SK-N-MC (cell line): Measurements from ENCODE around the gene DGKQ.
"Not testable (repeated sequence)": the region's sequence is repeated elsewhere in the genome, so short reads cannot be mapped to it uniquely, and the experiment has no call there.

ENCODE experiments used
- DNase-seq: peaks from one replicate; pipeline ENCODE4 v3.0.0-alpha.2; 2011; ENCODE audit warnings: low read depth, low spot score
- H3K27ac ChIP-seq: fragments of 200-600 bp; sonication (generic); 2 replicates; pipeline ENCODE4 v1.5.1; 2016; ENCODE audit warnings: mixed run types
- H3K36me3 ChIP-seq: fragments of 200-600 bp; sonication (generic); 2 replicates; pipeline ENCODE4 v1.6.1; 2017; ENCODE audit warnings: antibody characterized with exemption, low read length, mixed read lengths; ENCODE audit not compliant: insufficient read depth
- H3K4me3 ChIP-seq: fragments of 200-600 bp; sonication (generic); 2 replicates; pipeline ENCODE4 v1.5.1; 2016
- H3K9ac ChIP-seq: fragments of 200-600 bp; sonication (generic); 2 replicates; pipeline ENCODE4 v1.8.0; 2017; ENCODE audit warnings: mixed run types, mixed read lengths; ENCODE audit not compliant: insufficient read length
- H3K9me3 ChIP-seq: fragments of 200-600 bp; sonication (generic); 2 replicates; pipeline ENCODE4 v1.6.1; 2017; ENCODE audit warnings: low read depth, mild to moderate bottlenecking, antibody characterized with exemption, low read length, moderate library complexity, mixed read lengths
- EZH2 ChIP-seq: fragments of 200-600 bp; sonication (generic); IDR thresholded peaks from one replicate; pipeline ENCODE4 v1.6.1; 2017; ENCODE audit warnings: antibody characterized with exemption
- FOXP2 ChIP-seq: optimal IDR thresholded peaks from 2 replicates; pipeline ENCODE3; 2011; ENCODE audit warnings: mild to moderate bottlenecking, moderate library complexity; ENCODE audit not compliant: insufficient read depth; ENCODE audit errors: extremely low read length, control extremely low read depth
- POLR2AphosphoS5 ChIP-seq: IDR thresholded peaks from 2 replicates; pipeline ENCODE4 v1.6.1; 2012; ENCODE audit warnings: mild to moderate bottlenecking, low read depth, low read length, borderline replicate concordance

The DGKQ gene

DNA sequence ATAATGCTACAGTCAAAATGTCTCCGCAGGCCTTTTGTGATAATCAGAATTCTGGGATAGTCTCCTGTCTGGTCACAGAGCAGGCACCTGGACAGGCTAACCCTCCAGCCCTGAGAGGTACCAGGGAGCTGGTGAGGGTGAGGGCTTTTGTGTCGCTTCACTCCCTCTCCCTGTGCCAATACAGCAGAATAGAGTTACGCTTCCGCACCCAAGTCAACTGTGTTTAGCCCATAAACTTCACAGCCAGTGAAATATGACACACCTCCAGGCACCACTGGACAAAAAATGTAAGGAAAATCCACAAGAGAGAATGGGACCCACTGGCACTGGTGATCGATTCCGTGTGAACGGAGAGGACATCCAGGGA, 42.6 kb downstream of the DGKQ start:
- Histone ChIP-seq H3K36me3 (no peaks in the 10 kb centered on the region), H3K27ac (no peak overlapping the region), H3K4me3 (peak overlapping the region; percentile 90), H3K9me3 (no peaks in the 10 kb centered on the region), H3K9ac (peak overlapping the region; percentile 95)
- TF ChIP-seq FOXP2 (no peak), EZH2 (no peak), POLR2AphosphoS5 (no peak)
- DNase-seq: no peak

DNA sequence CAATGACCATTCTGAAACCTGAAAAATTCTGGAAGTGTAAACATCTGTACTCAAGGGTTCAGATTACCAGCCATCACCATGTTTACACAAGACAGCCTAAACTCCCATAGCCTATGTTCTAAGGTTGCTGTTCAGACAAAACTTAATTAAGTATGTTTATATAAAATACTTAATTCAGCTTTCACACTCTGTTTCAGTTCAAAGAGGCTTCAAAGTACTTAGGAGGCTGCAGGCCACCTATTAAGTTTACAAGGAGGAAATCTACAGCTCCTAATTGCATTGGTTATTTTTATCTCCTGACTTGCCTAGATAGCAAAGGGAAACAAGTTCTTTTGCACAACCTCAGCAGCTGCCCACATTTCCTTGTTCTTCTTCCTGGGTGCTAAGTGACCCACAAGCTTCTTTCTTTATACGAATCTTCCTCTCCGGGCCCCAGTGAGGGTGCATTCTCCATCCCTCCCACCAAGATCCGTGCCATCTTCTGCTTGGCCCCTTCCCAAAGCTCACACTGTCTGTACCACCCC, 43.3 kb downstream of the DGKQ start:
- Histone ChIP-seq H3K9ac (peak overlapping the region; percentile 95), H3K27ac (no peak overlapping the region), H3K4me3 (peak overlapping the region; percentile 90; the same call in 1 of the 2 replicates), H3K36me3 (no peaks in the 10 kb centered on the region), H3K9me3 (no peaks in the 10 kb centered on the region)
- TF ChIP-seq EZH2 (no peak), FOXP2 (no peak), POLR2AphosphoS5 (no peak)
- DNase-seq: no peak

DNA sequence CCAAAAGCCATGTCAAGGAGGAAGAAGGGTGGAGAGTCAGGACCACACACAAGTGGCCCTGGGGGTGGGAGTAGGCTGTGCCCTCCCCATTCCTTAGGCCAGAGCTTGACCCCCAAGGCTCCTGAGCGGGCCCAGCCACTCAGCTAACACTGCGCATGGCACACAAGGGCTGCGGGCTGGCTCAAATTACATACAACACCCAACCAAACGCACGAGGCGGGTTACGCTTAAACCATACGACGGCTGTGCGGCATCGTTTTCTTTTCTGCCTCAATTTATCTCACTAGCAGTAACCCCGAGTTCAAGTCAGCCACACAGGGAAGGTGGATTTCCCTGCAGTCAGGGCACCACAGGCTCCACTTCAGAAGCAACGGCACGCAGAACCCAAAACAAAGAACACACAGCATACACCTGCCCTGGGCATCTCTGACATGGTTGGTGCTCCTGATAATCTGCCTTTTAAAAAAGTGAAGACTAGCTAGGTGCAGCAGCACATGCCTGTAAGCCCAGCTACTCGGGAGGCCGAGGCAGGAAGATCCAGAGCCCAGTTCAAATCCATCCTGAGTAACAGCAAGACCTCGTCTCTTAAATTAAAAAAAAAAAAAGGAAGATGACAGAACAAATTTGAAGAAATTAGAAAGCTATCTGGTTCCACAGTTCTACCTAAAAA, 44.1 kb downstream of the DGKQ start:
- no peaks in the 10 kb centered on the region for H3K36me3 ChIP-seq
- no peak overlapping the region for H3K27ac ChIP-seq
- H3K9me3 ChIP-seq: no peaks in the 10 kb centered on the region
- H3K9ac ChIP-seq: no peak overlapping the region
- TF ChIP-seq EZH2 (no peak), FOXP2 (no peak), POLR2AphosphoS5 (no peak)
- no peak overlapping the region for H3K4me3 ChIP-seq
- DNase-seq: no peak

DNA sequence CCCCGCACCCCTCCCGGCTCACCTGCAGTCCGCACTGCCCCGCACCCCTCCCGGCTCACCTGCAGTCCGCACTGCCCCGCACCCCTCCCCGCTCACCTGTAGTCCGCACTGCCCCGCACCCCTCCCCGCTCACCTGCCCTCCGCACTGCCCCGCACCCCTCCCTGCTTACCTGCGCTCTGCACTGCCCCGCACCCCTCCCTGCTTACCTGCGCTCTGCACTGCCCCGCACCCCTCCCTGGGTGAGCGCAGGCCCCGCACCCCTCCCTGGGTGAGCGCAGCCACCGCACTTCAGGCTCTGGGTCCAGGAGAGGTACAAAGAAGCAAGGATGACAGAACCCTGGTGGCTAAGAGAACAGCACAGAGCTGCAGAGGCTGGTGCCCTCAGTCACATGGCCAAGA, 45.8 kb downstream of the DGKQ start:
- H3K27ac ChIP-seq, DNase-seq, H3K4me3 ChIP-seq, H3K36me3 ChIP-seq, H3K9me3 ChIP-seq, H3K9ac ChIP-seq: not testable (repeated sequence)

DNA sequence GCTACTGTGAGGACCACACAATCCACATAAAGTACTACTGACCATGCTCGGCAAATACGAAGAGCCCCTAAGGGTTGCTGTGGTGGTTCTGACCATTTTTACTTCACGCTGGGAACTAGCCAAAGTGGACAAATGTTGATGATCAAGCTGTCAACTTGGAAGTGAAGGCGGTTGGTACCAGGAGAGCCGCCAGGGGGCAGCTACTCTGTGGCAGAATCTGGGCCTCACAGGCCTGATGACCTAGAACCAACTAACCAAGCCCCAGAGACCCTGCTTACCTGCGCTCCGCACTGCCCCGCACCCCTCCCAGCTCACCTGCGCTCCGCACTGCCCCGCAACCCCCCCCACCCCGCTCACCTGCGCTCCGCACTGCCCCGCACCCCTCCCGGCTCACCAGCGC, 46.8 kb downstream of the DGKQ start:
- Histone ChIP-seq H3K9me3 (no peaks in the 10 kb centered on the region), H3K27ac (no peak overlapping the region), H3K4me3 (no peak overlapping the region), H3K36me3 (peaks cover 11% of the 10 kb centered on the region; the same call in 1 of the 2 replicates), H3K9ac (no peak overlapping the region)
- DNase-seq: no peak
- TF ChIP-seq EZH2 (no peak), FOXP2 (no peak), POLR2AphosphoS5 (no peak)

DNA sequence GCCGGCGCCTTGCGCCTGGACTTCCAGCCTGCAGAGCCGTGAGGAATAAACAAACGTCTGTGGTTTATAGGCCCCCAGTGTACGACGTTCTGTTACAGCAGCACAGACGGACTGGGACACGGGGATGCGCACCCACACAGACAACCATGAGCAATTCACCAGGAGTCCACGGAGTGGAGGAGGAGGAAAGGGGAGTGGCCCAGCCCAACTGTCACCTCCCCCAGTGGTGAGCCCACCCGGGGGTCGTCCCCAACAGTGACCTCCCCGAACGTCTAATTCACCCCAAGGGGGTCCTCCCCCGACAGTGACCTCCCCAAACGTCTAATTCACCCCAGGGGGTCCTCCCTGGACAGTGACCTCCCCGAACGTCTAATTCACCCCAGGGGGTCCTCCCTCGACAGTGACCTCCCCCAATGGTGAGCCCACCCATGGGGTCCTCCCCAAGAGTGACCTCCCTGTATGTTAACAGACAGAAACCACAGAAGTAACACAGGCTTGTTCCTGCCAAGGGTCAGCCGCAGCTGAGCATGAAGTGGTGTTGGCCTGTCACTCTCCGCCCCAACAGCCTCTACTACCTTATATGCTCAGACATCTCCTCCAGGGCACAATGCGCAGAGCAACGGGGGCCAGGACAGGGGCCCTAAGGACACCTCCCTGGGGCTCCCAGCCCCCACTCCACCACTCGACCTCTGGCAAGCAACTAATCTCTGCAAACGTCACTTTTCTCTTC, 47.4 kb downstream of the DGKQ start:
- Histone ChIP-seq H3K36me3 (peaks cover 15% of the 10 kb centered on the region; the same call in 1 of the 2 replicates), H3K9ac (no peak overlapping the region), H3K4me3 (no peak overlapping the region), H3K9me3 (no peaks in the 10 kb centered on the region), H3K27ac (peak overlapping the region; percentile 93)
- TF ChIP-seq POLR2AphosphoS5 (no peak), EZH2 (no peak), FOXP2 (no peak)
- DNase-seq: no peak

DNA sequence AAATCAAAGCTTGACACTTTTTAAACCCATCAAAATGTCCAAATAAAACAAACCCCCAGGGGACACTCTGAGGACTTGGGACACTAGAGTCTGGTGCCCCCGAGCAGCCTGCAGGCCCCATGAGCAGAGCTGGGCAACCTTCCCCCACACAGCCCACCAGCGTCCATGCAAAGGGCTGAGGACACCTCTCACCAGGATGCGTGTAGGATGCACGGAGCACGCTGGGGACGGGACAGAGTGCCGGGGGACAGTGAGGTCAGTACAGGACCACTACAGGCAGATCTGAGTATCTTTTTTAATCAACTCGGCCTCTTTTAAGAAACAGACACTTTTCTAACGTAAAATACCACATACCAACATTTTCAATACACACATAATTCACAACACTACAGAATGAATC, 48.2 kb downstream of the DGKQ start:
- DNase-seq: no peak
- Histone ChIP-seq H3K36me3 (peaks cover 15% of the 10 kb centered on the region; the same call in 1 of the 2 replicates), H3K4me3 (peak overlapping the region; percentile 65), H3K27ac (peak overlapping the region; percentile 93), H3K9me3 (no peaks in the 10 kb centered on the region), H3K9ac (no peak overlapping the region)
- no peak for TF ChIP-seq POLR2AphosphoS5
- TF ChIP-seq FOXP2: no peak
- TF ChIP-seq EZH2: no peak

DNA sequence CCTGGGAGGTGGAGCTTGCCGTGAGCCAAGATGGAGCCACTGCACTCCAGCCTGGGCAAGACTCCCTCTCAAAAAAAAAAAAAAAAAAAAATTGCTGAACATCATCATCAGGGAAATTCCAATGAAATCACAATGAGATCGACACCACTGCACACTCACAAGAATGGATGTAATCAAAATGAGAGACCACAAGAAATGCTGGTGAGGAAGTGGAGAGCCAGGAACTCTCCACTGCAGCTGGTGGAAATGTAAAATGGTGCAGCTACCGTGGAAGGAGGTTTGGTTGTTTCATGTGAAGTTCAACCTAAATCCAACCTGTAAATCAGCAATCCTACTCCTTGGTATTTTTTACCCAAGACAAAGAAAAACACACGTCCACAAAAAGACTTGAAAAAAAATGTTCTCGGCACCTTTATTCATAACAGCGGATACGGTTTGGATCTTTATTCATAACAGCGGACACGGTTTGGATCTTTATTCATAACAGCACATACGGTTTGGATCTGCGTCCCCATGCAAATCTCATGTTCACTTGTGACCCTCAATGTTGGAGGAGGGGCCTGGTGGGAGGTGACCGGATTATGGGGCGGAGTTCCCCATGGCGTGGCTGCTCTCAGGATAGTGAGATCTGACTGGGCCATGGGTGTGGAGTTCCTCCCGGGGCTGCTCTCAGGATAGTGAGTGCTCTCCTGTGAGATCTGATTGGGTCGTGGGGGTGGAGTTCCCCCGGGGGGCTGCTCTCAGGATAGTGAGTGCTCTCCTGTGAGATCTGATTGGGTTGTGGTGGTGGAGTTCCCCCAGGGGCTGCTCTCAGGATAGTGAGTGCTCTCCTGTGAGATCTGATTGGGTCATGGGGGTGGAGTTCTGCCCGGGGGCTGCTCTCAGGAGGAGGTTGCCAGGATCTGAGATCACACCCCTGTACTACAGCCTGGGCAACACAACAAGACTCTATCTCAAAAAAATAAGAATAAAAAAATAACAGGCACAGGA, 49.0 kb downstream of the DGKQ start:
- Histone ChIP-seq H3K36me3 (peaks cover 15% of the 10 kb centered on the region; the same call in 1 of the 2 replicates), H3K9ac (no peak overlapping the region), H3K9me3 (no peaks in the 10 kb centered on the region), H3K27ac (peak overlapping the region; percentile 93), H3K4me3 (peak overlapping the region; percentile 65)
- DNase-seq: peak; percentile 75
- TF ChIP-seq EZH2 (no peak), FOXP2 (peak; percentile 25), POLR2AphosphoS5 (0 out of 2 replicates have a peak, but pooled peaks have one; percentile 15)
